Astrocyte of the cerebellum (primary cell): ENCODE results near the gene MIA2.
A peak's percentile ranks its signal among the peaks of the same experiment; 100 is the strongest.
"Not testable (repeated sequence)": the region's sequence is repeated elsewhere in the genome, so short reads cannot be mapped to it uniquely, and the experiment has no call there.

ENCODE experiments used
- DNase-seq: peaks from one replicate; pipeline ENCODE4 v3.0.0-alpha.2; 2011; ENCODE audit warnings: low read depth
- H3K4me3 ChIP-seq: 2 replicates; pipeline ENCODE4 v1.5.1; 2011; ENCODE audit warnings: mild to moderate bottlenecking, low read depth, low read length, moderate library complexity
- CTCF ChIP-seq: IDR thresholded peaks from 2 replicates; pipeline ENCODE4 v1.5.1; 2012; ENCODE audit warnings: low read length, low read depth, moderate library complexity, mild to moderate bottlenecking; ENCODE audit errors: missing control alignments
- in situ Hi-C: cut with HindIII; loops from 2 replicates; pipeline ENCODE4 v1.10.0; 2017; ENCODE audit warnings: low sequenced_read_pairs

MIA2 gene

GRCh38 chr14:39218171-39218769 lies 15.4 kb upstream of the MIA2 start:
- no peak overlapping the region for H3K4me3 ChIP-seq
- in situ Hi-C loops: no loop called here
- peak; percentile 39 for DNase-seq
- TF ChIP-seq CTCF: no peak

DNA sequence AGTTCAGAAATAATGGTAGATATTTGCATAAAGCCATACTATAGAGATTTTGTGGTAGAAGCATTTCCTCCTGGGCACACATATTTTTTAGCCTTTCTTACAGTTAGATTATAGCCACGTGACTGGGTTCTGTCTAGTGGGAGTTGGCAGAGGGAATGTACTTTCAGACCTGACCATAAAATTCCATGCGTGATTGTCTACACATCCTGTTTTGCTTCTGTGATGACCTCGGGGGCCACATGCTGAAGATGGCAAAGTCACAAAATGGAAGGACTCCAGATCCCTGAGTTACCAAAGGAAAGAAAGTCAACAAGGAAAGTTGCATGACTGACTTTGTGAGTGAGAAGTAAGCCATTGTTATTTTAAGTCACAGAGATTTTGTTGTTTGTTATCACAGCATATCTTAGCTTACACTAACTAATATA lies 14.6 kb upstream of the MIA2 start:
- peak; percentile 57 for DNase-seq
- in situ Hi-C loops: no loop called here
- TF ChIP-seq CTCF: no peak
- H3K4me3 ChIP-seq: no peak overlapping the region

- in situ Hi-C loops, DNase-seq, H3K4me3 ChIP-seq: not testable (repeated sequence)
Measured at GRCh38 chr14:39220473-39220872, 13.2 kb upstream of the MIA2 start.

DNA sequence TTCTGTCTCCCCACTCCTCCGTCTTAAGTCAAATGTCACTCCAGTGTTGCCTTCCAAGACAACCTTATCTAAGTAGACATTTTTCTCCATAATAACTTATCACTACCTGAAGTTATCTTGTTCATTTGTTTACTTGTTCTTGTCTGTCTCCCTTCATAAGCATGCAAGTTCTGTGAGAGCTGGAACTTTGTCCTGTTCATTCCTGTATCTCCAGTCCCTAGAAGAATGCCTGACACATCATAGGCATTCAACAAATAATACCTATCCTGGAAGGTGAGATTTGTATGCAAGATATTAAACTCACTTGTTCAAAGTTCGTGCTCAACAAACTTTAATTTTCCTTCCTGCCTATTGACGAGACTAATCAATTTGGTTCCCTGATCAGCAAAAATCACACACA lies 5.7 kb upstream of the MIA2 start:
- no peak for TF ChIP-seq CTCF
- in situ Hi-C loops: no loop called here

DNA sequence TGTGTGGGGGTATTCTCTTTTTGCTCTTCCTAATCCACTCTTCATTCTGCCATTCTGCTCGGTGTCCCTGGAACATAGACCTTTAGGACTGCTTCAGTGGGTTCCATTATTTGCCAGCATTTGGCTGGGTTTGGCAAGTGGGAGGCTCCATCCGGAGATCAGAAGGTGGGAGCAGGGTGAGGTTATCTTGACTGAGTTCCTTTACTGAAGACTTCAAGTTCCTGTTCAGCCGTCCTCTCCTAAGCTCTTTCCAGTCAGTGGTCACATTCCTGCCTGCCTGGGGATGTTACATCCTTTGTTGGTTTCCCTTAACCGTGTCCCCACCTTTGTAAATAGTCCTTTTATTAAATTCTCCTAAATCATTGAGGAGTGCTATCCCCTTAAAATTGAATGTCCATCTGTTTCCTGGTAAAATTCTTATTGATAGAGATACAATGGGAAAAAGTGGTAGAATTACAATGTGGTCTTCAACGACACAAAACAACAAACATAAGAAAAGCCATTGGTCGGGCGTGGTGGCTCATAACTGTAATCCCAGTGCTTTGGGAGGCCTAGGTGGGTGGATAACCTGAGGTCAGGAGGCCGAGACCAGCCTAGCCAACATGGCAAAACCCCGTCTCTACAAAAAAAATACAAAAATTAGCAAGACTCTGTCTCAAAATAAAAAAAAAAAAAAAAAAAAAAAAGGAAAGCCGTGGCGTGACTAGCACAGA lies 5.0 kb upstream of the MIA2 start:
- TF ChIP-seq CTCF: no peak
- no peak for DNase-seq
- in situ Hi-C loops: no loop called here
- H3K4me3 ChIP-seq: no peak overlapping the region

More for the DNA sequence above, 5.7 kb upstream of the MIA2 start:
- DNase-seq: no peak
- no peak overlapping the region for H3K4me3 ChIP-seq

- in situ Hi-C loops: no loop called here
- H3K4me3 ChIP-seq: no peak overlapping the region
- DNase-seq: no peak
- TF ChIP-seq CTCF: no peak
Measured at GRCh38 chr14:39229222-39229543, 4.5 kb upstream of the MIA2 start.

DNA sequence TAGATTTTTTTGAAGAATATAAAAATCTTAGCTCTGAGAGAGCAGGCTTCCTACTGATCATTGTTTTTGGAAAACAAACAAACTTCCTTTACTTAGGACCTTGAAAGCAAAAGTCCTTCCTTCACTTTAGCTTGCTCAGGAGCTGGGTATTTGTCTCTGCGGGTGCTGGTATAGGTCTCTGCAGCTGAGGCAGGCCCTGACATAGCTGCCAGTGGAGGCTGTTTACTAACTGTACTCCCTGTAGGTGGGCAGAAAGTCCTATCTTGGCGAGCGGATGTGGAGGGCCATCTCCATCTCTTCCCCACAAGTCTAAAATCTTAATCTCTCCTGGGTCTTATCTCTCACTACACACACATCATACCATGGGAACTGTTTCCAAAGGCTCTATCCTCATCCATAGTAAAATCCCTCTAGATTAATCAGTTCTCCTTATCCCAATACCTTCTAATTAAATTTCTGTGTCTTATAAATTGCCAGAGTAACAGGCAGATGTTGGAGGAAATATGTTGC lies 4.1 kb upstream of the MIA2 start:
- no peak for DNase-seq
- no peak for TF ChIP-seq CTCF
- no peak overlapping the region for H3K4me3 ChIP-seq
- in situ Hi-C loops: no loop called here
